SIG-M5 treated with dmso at 0.1 percent for 504 hours (cell line): ENCODE measurements around the gene YAF2.

Source experiments
- DNase-seq: peaks from one replicate; lab custom pipeline; 2025; ENCODE audit not compliant: unreplicated experiment; lab: John Stamatoyannopoulos, UW

Gene YAF2, protein sequence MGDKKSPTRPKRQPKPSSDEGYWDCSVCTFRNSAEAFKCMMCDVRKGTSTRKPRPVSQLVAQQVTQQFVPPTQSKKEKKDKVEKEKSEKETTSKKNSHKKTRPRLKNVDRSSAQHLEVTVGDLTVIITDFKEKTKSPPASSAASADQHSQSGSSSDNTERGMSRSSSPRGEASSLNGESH

DNA sequence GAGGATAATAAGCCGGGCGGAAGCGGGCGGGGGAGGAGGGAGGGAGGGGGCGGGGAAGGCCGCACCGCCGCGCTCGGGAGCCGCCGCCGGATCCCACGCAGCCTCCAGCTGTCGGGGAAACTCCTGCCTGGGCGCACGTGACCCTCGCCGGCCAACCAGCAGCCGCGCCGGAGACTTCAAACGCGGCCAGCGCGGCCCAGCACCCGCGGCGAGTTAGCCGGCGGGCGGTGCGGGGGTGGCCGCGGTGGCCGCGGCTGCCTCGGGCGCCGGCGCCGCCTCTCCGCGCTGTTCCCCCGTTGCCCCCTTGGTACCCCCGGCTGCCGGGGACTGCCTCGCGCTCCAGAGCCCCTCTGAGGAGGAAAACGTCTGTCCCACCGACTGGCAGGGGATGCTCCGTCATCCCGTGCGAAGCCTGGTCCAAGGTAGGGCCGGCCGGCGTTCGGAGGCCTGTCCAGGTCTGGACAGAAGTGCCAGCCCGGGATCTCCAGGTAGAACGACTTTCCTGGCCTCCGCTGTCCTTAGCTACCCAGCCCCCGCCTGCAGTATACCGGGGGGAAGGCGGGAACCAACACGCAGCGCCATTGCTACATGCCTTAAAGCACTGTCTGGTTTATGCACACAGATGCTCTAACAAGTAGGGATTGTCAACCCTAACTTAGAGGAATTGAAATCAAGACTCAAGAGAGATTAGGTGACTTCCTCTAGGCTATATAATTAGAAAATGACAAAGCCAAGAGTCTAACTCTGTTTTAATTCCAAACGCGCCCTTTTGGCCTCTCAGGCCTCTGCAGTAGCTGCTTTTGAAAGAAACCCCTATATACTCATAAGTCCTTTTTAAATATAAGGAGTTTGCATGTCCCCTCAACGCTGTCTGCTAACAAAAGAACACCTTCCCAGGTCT is at the start of gene YAF2:
Gene YAF2 (minus strand): TSS at position 9 of the 901 bp plus-strand sequence. CDS start 68 bp downstream, outside the sequence.
- peak; percentile 82 for DNase-seq

DNA sequence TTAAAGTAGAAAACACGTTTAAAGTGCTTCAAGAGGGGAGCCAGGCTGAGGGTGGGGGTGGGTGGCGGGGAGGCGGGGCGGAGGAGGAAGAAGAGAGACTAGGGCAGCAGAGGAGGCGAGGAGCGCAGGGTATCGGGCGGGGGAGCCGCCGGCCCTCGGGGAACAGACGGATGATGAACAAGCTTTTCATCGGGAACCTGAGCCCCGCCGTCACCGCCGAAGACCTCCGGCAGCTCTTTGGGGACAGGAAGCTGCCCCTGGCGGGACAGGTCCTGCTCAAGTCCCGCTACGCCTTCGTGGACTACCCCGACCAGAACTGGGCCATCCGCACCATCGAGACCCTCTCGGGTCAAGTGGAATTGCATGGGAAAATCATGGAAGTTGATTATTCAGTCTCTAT is 48.7 kb upstream of the YAF2 start:
- DNase-seq = no peak

DNA sequence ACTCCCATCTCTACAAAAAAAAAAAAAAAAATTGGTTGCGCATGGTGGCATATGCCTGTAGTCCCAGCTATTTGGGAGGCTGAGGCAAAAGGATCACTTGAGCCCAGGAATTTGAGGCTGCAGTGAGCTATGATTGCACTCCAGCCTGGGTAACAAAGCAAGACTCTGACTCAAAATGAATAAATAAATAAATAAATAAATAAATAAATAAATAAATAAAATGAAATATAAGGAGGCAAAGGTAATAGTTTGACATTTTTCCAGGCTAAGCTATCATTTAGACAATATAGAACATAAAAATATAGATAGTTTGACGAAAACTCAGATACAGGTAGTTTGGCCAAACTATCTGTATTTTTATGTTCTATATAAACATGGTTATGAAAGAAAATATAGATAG is 47.4 kb upstream of the YAF2 start:
- no peak for DNase-seq

DNA sequence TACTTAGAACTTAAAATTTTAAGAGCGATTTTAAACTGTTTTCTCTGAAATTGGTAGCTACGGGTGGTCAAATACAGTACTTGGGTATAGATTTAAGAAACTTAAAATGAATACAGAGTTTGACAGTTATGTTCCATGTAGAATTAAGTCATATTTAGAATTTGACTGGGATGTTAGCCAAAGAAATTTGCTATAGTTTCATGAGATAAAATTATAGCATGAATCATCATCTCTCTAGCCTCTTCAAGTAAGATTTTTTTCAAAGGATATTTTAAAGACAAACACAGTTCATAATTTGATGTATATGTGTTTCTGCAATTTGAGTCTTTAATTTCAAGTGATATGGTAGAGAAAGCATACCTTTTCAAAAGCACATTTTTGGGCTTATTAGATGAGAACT is 46.8 kb upstream of the YAF2 start:
- DNase-seq = no peak

DNA sequence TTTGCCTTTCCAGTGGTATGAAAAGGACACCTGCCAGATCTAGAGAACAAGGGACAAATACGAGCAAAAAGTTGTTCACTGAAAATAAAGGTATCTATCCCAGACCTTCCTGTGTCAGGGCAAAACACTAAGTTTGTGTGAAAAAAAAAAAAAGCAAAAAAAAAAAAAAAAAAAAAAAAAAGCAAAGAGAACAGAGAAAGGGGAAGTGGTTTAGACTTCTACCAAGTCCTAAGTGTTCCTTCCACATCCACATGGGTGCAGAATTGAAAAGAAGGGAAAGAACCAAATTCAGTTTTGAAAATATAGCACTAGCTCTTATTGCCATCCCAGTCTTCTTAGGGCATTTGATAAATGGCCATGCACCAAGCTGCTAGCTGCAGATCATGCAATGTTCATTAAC is 46.1 kb upstream of the YAF2 start:
- peak; percentile 59 for DNase-seq

DNA sequence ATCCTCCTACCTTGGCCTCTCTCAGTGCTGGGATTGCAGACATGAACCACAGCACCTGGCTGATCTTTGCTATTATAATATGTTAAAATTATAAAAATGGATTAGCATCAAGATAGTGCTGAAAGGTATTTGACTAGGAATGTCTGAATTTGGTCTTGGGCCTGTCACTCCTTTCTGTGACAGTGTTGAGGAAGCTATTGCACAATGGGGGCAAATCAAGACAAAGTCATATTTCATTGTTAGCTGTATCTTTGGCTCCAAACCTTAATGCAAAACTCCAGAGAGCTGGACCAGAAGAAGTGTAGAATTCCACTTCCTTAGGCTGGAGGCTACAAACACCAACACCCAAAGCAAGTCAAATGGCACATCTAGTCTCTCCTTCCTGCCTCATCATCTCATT is 45.7 kb upstream of the YAF2 start:
- peak; percentile 16 for DNase-seq

DNA sequence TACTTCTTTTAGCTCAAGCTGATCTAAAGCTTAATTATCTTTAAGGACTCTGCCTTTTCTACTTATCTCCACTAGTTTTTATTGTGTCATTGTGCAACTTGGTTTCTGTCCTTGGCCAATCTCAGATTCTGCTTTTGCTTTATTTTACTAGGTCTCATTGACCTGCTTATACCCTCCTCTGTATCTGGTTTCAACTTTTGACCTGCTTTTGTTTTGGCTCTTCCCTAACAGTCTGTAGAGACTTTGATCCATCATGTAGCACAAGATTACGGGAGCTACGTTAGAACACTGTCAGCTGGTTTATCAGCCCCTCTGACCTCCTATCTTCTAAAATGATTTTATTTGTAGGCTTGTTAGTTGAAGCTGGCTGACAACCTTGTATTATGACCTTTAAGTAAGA is 44.2 kb upstream of the YAF2 start:
- DNase-seq = no peak

DNA sequence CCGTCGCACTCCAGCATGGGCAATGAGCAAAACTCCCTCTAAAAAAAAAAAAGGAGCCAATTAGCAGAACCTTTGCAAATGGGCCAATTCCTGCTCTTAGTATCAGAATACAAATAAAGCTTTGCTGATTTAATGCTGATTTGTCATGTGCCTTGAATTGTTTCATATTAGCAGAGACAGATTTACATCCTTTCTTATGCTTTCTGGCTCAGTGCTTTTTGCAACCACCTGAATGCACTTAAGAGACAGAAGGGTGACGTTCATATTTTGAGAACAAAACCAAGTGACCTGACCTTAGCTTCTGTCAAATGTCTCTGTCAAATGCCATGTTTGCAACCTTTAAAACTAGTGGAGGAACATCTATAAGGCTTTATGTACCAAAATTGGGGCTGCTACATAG is 43.8 kb upstream of the YAF2 start:
- no peak for DNase-seq

DNA sequence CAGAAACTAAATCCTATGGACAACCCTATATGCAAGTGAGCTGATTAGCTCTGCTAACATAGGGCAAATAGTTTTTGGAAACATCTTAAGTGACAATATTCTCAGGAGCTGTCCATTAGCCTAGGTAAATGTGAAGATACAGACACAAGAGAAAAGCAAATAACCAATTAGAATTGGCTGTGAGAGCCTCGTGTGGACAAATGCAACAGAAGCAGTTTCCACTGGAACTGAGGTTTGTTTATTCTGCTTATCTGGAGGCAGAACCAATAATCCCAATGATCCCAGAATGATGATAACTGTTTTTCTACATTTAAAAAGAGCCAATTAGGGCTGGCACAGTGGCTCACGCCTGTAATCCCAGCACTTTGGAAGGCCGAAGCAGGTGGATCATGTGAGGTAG is 43.2 kb upstream of the YAF2 start:
- no peak for DNase-seq

DNA sequence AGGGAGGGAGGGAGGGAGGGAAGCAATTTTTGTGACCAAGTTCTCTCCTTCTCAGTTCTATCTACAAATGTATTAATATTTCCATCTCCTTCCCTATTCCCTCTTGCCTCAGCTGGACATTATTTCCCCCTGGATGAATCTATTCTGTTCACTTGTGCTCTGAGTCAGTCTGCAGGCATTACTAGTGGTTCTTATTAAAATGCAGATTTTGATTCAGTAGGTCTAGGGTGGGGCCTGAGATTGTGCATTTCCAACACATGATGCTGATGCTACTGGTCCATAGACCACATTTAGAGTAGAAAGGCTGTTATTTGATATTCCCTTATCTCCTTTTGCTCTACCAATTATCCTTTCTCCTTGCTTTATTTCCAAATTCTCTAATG is 40.1 kb upstream of the YAF2 start:
- no peak for DNase-seq

DNA sequence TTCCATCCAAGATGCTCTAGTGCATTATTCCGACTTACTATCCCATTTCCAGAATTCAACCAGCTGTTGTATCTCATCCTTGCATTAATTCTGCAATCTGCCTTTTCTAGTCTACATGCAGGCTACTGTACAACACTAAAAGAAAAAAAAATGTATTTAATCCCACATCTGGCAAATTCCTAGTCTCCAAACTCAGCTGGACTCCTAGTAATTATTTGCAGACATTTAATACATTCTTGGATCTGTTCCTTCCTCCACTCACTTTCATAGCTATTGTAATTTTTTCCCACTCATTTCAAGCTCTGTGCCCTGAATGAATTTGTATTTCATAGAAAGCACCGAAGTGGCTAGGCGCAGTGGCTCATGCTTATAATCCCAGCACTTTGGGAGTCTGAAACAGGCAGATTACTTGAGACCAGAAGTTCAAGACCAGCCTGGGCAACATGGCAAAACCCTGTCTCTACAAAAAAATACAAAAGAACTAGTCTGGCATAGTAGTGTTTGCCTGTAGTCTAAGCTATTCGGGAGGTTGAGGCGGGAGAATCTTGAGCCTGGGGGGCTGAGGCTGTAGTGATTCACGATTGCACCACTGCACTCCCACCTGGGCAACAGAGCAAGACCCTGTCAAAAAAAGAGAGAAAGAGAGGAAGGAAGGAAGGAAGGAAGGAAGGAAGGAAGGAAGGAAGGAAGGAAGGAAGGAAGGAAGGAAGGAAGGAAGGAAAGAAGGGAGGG is 39.5 kb upstream of the YAF2 start:
- no peak for DNase-seq

DNA sequence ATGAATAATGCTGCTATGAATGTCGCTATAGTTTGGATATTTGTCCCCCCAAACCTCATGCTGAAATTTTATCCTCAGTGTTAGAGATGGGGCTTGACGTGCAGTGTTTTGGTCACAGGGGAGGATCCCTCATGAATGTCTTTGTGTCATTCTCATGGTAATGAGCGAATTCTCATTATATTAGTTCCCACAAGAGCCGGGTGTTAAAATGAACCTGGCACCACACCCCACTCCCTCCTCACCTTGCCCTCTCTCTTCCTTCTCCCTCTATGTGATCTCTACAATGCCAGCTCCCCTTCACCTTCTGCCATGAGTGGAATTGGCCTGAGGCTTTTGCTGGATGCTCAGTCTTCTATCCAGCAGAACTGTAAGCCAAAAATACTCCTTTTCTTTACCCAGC is 37.5 kb upstream of the YAF2 start:
- no peak for DNase-seq

DNA sequence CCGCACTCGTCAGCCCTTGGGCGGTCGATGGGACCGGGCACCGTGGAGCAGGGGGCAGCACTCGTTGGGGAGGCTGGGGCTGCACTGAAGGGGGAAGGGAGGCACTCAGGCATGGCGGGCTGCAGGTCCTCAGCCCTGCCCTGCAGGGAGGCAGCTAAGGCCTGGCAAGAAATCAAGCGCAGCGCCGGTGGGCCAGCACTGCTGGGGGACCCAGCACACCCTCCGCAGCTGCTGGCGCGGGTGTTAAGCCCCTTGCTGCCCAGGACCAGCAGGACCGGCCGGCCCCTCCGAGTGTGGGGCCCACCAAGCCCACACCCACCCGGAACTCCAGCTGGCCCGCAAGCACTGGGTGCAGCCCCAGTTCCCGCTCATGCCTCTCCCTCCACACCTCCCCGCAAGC is 35.7 kb upstream of the YAF2 start:
- DNase-seq = no peak

DNA sequence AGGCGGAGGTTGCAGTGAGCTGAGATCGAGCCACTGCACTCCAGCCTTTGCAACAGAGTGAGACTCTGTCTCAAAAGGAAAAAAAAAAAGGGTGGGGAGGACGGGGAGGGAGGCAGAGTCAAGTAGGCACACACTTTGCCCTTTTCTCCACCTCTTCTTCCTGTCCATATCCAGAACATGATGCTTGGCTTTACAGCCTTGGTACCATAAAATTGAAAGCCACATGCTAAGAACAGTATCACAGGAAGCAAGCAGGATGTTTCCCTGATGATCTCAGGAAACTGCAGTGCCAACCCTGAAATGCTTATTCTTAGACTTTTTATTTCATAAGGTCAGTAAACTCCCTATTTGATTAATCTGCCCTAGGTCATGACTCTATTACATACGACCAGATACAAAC is 32.5 kb upstream of the YAF2 start:
- no peak for DNase-seq

DNA sequence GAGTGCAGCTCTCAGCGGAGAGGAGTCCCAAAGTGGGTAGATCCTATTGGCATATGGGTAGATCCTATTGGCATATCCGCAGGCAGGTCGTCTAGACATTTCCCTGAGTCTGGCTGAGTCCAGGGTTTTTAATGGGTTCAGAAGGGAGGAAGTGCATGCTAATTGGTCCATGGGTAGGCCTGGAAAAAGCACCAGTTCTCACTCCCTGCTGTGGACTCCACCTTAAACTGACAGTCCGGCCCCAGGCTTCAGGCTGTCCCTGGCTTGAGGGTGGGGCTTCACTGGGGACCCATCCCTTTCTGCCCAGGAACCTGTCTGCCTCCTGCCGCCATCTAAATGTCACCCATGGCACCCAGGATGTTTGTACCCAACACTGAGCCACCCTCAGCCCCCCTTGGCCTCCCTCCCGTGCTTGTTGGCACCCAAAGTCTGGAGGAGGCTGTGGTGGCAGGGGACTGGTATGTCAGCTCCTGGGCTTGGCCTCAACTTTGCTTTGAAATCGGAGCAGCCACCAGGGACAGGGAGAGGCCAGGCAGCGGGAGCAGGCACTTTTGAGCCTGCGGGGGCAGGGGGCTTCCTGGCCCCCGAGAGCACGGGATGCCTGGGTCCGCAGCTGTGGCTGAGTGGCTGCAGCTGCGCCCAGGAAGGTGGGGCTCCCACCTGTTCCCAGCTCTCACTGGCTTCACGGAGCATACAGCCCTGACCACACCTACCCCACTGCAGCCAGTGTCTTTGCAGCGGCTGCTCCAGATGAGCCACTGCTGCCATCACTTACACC is 29.6 kb upstream of the YAF2 start:
- no peak for DNase-seq

DNA sequence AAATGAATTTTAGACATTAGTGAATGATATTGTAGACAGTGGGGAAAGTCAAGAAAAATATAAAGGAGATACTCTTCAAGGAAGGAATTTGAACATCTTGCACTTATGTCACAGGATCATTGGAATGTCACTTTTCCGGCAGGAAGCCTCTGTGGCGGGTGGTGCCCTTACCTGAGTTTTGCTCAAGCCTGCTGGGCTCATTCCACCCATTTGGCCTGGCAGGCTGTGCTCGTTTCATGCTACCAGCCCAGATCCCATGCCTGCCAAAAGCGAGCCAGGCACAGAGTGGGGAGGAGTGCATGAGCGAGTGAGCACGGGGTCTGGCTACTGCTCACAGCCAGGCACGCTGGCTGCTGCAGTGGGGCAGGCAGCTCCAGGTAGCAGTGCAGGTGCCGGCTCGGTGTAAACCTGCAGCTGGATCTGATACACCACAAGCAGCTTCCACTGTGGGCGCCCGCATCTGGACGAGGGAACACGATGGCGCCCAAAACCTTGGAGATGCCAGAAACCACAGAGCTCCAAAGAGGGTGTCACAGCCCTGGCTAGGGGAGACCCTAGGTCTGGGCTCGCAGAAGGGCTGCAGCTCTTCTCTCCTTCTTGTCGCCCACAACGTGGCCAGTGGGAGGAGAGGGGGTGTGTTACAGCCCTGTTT is 28.7 kb upstream of the YAF2 start:
- no peak for DNase-seq

DNA sequence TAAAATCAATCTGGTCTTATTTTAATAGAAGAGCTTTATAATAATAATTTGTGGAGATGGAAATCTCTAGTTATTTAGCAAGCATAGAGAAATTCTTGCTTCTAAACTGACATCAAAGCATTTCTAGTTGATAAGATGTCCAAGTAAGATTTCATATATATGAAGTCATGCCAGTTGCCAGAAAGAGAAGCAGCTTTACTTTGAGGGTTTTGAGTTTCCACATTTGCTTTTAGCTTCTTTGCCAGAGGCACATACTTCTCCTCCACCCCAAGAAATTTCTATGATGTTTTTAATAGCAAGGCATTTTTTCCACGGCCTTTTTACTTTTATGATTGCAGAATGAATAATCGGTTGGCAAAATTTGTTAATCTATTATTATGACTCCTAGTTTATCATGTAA is 24.2 kb upstream of the YAF2 start:
- DNase-seq = no peak

DNA sequence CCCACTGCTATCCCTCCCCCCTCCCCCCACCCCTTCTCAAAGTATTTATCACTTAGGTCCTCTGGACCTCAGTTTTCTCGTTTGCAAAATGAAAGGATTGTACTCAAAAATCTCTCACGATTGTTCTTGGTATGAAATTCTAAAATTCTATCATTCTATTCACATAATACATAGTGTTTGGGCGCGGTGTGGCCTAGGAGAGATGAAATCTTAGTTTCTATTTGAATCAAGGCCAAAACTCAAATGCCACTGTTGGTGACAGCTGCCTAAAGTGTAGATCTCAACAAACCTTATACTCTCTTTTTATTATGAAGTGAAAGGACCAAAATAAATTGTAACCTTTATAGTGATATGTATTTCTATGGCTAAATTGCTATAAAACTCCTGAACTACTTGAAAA is 23.7 kb upstream of the YAF2 start:
- no peak for DNase-seq

DNA sequence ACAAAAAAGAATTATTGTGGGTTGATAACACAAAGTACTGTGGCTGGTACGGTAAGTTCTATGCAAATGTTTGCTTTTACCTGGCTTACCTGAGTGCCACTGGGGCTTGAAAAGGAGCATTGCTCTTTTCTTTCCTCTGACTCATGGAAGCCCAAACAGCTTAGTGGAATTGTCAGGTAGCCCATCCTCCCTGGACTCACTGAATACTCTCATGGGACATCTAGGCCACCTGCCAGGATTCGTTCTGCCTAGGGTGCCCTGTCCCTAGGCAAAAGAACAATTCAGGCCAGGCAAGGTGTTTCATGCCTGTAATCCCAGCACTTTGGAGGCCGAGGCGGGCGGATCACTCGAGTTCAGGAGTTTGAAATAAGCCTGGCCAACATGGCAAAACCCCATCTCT is 22.5 kb upstream of the YAF2 start:
- no peak for DNase-seq

DNA sequence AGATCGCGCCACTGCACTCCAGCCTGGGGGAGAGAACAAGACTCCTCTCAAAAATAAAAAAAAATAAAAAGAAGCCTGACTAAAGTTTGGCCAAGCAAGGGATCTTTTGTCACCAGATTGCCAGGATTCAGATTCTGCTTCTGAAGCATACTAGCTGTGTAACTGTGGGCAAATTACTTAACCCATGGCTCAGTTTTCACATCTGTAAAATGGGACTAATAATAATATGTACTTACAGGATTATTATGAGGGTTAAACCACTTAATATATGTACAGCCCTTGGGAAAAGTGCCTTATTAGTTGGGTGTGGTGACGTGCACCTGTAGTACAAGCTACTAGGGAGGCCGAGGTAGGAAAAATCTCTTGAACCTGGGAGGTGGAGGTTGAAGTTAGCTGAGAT is 21.7 kb upstream of the YAF2 start:
- no peak for DNase-seq

DNA sequence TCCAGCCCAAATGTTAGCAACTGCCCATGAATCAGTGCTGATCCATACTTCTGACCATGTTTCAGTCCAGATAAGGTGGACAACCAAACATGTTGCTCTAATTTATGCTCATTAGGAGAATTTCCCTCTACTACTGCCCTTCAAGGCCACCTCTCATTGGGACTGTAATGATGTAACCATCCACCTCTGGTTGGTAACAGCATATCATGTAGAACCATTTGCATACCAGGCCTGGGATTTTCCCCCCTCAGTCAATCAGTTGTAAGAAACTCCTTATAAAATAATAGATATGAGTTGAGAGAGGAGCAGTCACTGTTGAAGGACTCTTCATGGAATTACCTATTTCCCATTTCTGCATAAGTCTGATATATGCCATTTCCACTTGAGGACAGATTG is 17.8 kb upstream of the YAF2 start:
- DNase-seq = no peak
